ENCODE results near the gene TMEM131. TPM values are rescaled to one million over a fixed set of nuclear protein-coding genes. Genes with fewer than 3 reads are reported as not detected.

TMEM131 gene
- total and polyA plus RNA-seq, 2 of the 8 experiments (the other 6 are each of a cell fraction or from before 2014, with no cell fraction given): 9.7 to 22.9 TPM

- no peaks in the 10 kb centered on the region for H3K23me2 ChIP-seq (ENCODE audit: low read depth, low read length)
- H4K5ac ChIP-seq (ENCODE audit: insufficient read length, low read depth, low read length): no peak overlapping the region
- H2BK15ac ChIP-seq (ENCODE audit: low read length): no peak overlapping the region
- no peak for DNase-seq (ENCODE audit: low read depth in 1 of 2, low spot score in 2 of 2)
- 95% methylated on average over 2 of the region's 2 CpGs; no CpG with 5 or more reads in 1 of the 2 experiments for WGBS, 2 experiments (ENCODE audit: extremely low coverage in 1 of 2, insufficient coverage in 1 of 2, insufficient read length in 1 of 2, insufficient replicate concordance in 2 of 2, low coverage in 1 of 2, low lambda C conversion rate in 2 of 2, missing lambda C conversion rate in 1 of 2)
- no peak overlapping the region for H3K4me3 ChIP-seq (ENCODE audit: extremely low read depth in 1 of 4, insufficient read depth in 2 of 4, low read depth in 3 of 4, low read length in 4 of 4)
- H3K79me1 ChIP-seq (ENCODE audit: low read depth, low read length): no peaks in the 10 kb centered on the region
- H3K14ac ChIP-seq (ENCODE audit: insufficient read length): no peak overlapping the region
- no peak overlapping the region for H3K4ac ChIP-seq (replicated peaks; ENCODE audit: insufficient read length, low read depth, low read length)
- no peak for FAIRE-seq
- no peaks in the 10 kb centered on the region for H4K20me1 ChIP-seq (replicated peaks in 1 of 2; ENCODE audit: control insufficient read depth in 1 of 2, insufficient read depth in 2 of 2, low read length in 2 of 2)
- no peak overlapping the region for H2BK12ac ChIP-seq (ENCODE audit: low read depth, low read length)
- ChIA-PET POLR2A (ENCODE audit: partially characterized antibody) (no interaction called here), CTCF (ENCODE audit: partially characterized antibody) (interaction anchor here (1.7 kb wide), 1 partner anchor 23 kb away, joined by 5 read pairs; no protein-coding TSS in a partner anchor)
- no peak overlapping the region for H3K23ac ChIP-seq (ENCODE audit: insufficient read length)
- no peak overlapping the region for H3K27ac ChIP-seq (ENCODE audit: low read depth, low read length)
- no peak overlapping the region for H4K91ac ChIP-seq (replicated peaks; ENCODE audit: insufficient read length, low read length)
- H3K79me2 ChIP-seq (ENCODE audit: control insufficient read depth in 1 of 2, insufficient read depth in 2 of 2, low read length in 2 of 2): no peaks in the 10 kb centered on the region
- no peak overlapping the region for H3K56ac ChIP-seq (replicated peaks; ENCODE audit: insufficient read length, low read depth, low read length)
- H2AFZ ChIP-seq (ENCODE audit: low read length): no peak overlapping the region
- H2BK20ac ChIP-seq (ENCODE audit: low read length): no peak overlapping the region
- H3K27me3 ChIP-seq (replicated peaks in 1 of 4; ENCODE audit: control insufficient read depth in 3 of 4, extremely low read depth in 1 of 4, insufficient read depth in 3 of 4, low read length in 3 of 4): no peaks in the 10 kb centered on the region
- TF ChIP-seq SIN3A (conservative IDR thresholded peaks at IDR 0.05 in 1 of 2, IDR thresholded peaks at IDR 0.05 in 1 of 2; ENCODE audit: low read depth in 1 of 2, low read length in 2 of 2): no peak
- TF ChIP-seq ASH2L (IDR thresholded peaks at IDR 0.05; ENCODE audit: low read length): no peak
- no peak for TF ChIP-seq JUND (IDR thresholded peaks at IDR 0.05; ENCODE audit: low read length)
- TF ChIP-seq TAF1 (IDR thresholded peaks at IDR 0.05; ENCODE audit: low read depth, low read length): no peak
- no peak for TF ChIP-seq KDM5A (IDR thresholded peaks at IDR 0.05; ENCODE audit: low read length)
- no peak for TF ChIP-seq BCL11A (IDR thresholded peaks at IDR 0.05; ENCODE audit: low read depth in 2 of 2, low read length in 2 of 2)
- no peak overlapping the region for H3K4me2 ChIP-seq (ENCODE audit: insufficient read depth in 1 of 2, low read depth in 2 of 2, low read length in 2 of 2)
- H2AK5ac ChIP-seq (ENCODE audit: low read depth, low read length): no peak overlapping the region
- H3K9me3 ChIP-seq (ENCODE audit: insufficient read depth in 2 of 2, low read depth in 1 of 2, low read length in 1 of 2): no peaks in the 10 kb centered on the region
- no peaks in the 10 kb centered on the region for H3K4me1 ChIP-seq (replicated peaks in 1 of 4; ENCODE audit: control insufficient read depth in 3 of 4, insufficient read depth in 4 of 4, low read length in 3 of 4)
- no peak overlapping the region for H3K9ac ChIP-seq (replicated peaks in 1 of 4; ENCODE audit: extremely low read depth in 1 of 4, low read depth in 3 of 4, low read length in 3 of 4)
- H3K18ac ChIP-seq (ENCODE audit: extremely low read depth, low read length): no peak overlapping the region
- no peak overlapping the region for H2BK5ac ChIP-seq (ENCODE audit: low read depth, low read length)
- H2BK120ac ChIP-seq (replicated peaks; ENCODE audit: low read depth, low read length): no peak overlapping the region
- peaks cover 0 to 6% (median 3%) of the 10 kb centered on the region in 4 experiments; a peak in 2 of 8 replicates for H3K36me3 ChIP-seq (ENCODE audit: control insufficient read depth in 2 of 4, insufficient read depth in 4 of 4, low read length in 3 of 4)
- no peak overlapping the region for H4K8ac ChIP-seq (ENCODE audit: extremely low read depth, insufficient read depth, low read length)
These were observed 199.2 kb downstream of the TMEM131 start for GRCh38 chr2:97796465-97797126.

Measured in H1 (cell line).